ENCODE measurements around the gene GNG12.
"Not testable (repeated sequence)": the region's sequence is repeated elsewhere in the genome, so short reads cannot be mapped to it uniquely, and the experiment has no call there.

The GNG12 gene

GRCh38 chr1:67732750-67733151 lies 100.5 kb downstream of the GNG12 start:
- DNase-seq (ENCODE audit: low read depth), result peak; percentile 49

GRCh38 chr1:67731322-67731721 lies 101.9 kb downstream of the GNG12 start:
- DNase-seq (ENCODE audit: low read depth), result no peak

- DNase-seq (ENCODE audit: low read depth), result not testable (repeated sequence)
These were observed 103.0 kb downstream of the GNG12 start for GRCh38 chr1:67730312-67730711.

GRCh38 chr1:67729872-67730271 lies 103.4 kb downstream of the GNG12 start:
- DNase-seq (ENCODE audit: low read depth), result no peak

- DNase-seq (ENCODE audit: low read depth), result no peak
These were observed 107.0 kb downstream of the GNG12 start for GRCh38 chr1:67726224-67726623.

- DNase-seq (ENCODE audit: low read depth), result peak; percentile 81
These were observed 108.2 kb downstream of the GNG12 start for GRCh38 chr1:67724928-67725560.

GRCh38 chr1:67723620-67724019 lies 109.6 kb downstream of the GNG12 start:
- DNase-seq (ENCODE audit: low read depth), result peak; percentile 78

GRCh38 chr1:67723126-67723525 lies 110.1 kb downstream of the GNG12 start:
- DNase-seq (ENCODE audit: low read depth), result no peak

GRCh38 chr1:67722292-67722944 lies 110.8 kb downstream of the GNG12 start:
- DNase-seq (ENCODE audit: low read depth), result peak; percentile 75

- no peak for DNase-seq (ENCODE audit: low read depth)
These were observed 111.5 kb downstream of the GNG12 start for GRCh38 chr1:67721650-67722291.

- no peak for DNase-seq (ENCODE audit: low read depth)
These were observed 112.2 kb downstream of the GNG12 start for GRCh38 chr1:67721112-67721511.

- DNase-seq (ENCODE audit: low read depth), result no peak
These were observed 113.7 kb downstream of the GNG12 start for GRCh38 chr1:67719329-67720196.

GRCh38 chr1:67717876-67718275 lies 115.4 kb downstream of the GNG12 start:
- DNase-seq (ENCODE audit: low read depth), result no peak

GRCh38 chr1:67716800-67717199 lies 116.5 kb downstream of the GNG12 start:
- peak; percentile 82 for DNase-seq (ENCODE audit: low read depth)

GRCh38 chr1:67715819-67716218 lies 117.4 kb downstream of the GNG12 start:
- DNase-seq (ENCODE audit: low read depth), result no peak

- peak; percentile 69 for DNase-seq (ENCODE audit: low read depth)
These were observed 120.0 kb downstream of the GNG12 start for GRCh38 chr1:67713057-67713846.

GRCh38 chr1:67711855-67712212 lies 121.4 kb downstream of the GNG12 start:
- DNase-seq (ENCODE audit: low read depth), result no peak

GRCh38 chr1:67711158-67711854 lies 122.0 kb downstream of the GNG12 start:
- DNase-seq (ENCODE audit: low read depth), result no peak

- DNase-seq (ENCODE audit: low read depth), result peak; percentile 79
These were observed 122.8 kb downstream of the GNG12 start for GRCh38 chr1:67710417-67710816.

- no peak for DNase-seq (ENCODE audit: low read depth)
These were observed 124.7 kb downstream of the GNG12 start for GRCh38 chr1:67708606-67709005.

Measured in amniotic epithelial cell (primary cell).